Esophagus squamous epithelium (tissue), 5 donors: ENCODE data around the gene ZFR2. TPM values are rescaled to one million over a fixed set of nuclear protein-coding genes. Genes with fewer than 3 reads are reported as not detected.

ENCODE experiments used
- DNase-seq: peaks from one replicate; lab custom pipeline; 2025; lab: John Stamatoyannopoulos, UW
- H3K27ac ChIP-seq, 4 donors: fragments of 200-600 bp; sonication (generic); one replicate each; pipeline ENCODE4 v1.5.1; 2016 to 2019; ENCODE audit warnings: mild to moderate bottlenecking in 1 of 4
- H3K27me3 ChIP-seq, 4 donors: fragments of 200-600 bp; sonication (generic); 1 replicate in 3 of 4; 2 replicates in 1 of 4; pipeline versions ENCODE4 v1.5.1 to v1.6.0; 2017 to 2021; ENCODE audit warnings: antibody characterized with exemption in 1 of 4
- H3K36me3 ChIP-seq, 3 donors: fragments of 200-600 bp; sonication (generic); one replicate each; pipeline ENCODE4 v1.5.1; 2016 to 2019
- H3K4me1 ChIP-seq, 3 donors: fragments of 200-600 bp; sonication (generic); one replicate each; pipeline ENCODE4 v1.5.1; 2017 to 2019
- H3K4me3 ChIP-seq, 4 donors: fragments of 200-600 bp; sonication (generic); 1 replicate in 3 of 4; 2 replicates in 1 of 4; pipeline ENCODE4 v1.5.1; 2016 to 2019; ENCODE audit warnings: mild to moderate bottlenecking in 2 of 4, moderate library complexity in 1 of 4
- H3K9me3 ChIP-seq, 3 donors: fragments of 200-600 bp; sonication (generic); one replicate each; pipeline ENCODE4 v1.5.1; 2016 to 2019
- POLR2A ChIP-seq, 4 donors: fragments of 450-650 bp; IDR thresholded peaks; one replicate each; pipeline ENCODE4 v1.6.1; 2017; ENCODE audit warnings: antibody characterized with exemption in 4 of 4, mild to moderate bottlenecking in 4 of 4, moderate library complexity in 3 of 4
- WGBS, 2 donors: methylation state at CpG; one replicate each; pipeline ENCODE4 v1.1.5; 2018; 5-methylcytosine and 5-hydroxymethylcytosine counted together
- intact Hi-C: fragments of 100-400 bp; cut with DNase I; formaldehyde crosslinking; loops from one replicate; pipeline ENCODE4 v1.15.0; 2022
- total RNA-seq, 4 donors: library from RNA; depleted of rRNA; stranded (reverse); fragments of >200 nt; gene quantifications; one replicate each; pipeline ENCODE4 v1.1.0, GENCODE V29; 2016
- TF ChIP-seq, protein P1 (sequence below), 6 experiments: fragments of 450-650 bp in 4 of 6; fragments of 200-600 bp in 2 of 6; sonication (generic) in 2 of 6; IDR thresholded peaks; one replicate each; pipeline ENCODE4 v1.5.1; 2016 to 2019; ENCODE audit warnings: antibody characterized with exemption in 6 of 6, mild to moderate bottlenecking in 4 of 6, moderate library complexity in 4 of 6
- donor health status: DM: yes; HTN: yes; CAD: no.

ZFR2 gene
- total RNA-seq, 4 donors from 2014 or later: not detected

DNA sequence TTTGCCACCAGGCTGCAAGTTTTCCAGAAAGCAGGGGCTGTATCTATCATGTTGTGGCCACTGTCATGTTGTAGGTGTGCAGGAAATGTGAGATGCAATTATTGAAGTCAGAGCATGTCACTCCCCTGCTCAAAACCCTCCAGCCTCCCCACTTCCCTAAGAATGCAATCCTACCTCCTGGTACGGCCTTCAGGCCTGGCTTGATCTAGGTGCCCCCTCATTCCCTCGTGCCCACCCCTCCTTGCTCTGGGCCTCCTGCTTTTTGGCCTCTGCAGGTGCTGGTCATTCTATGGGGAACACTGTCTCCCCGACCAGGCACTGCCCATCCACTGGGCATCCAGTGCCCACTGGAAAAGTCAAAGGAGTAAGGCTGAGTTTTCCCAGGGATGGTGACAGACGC, 54.2 kb downstream of the ZFR2 start:
- WGBS, 2 donors: 82 to 87% methylated on average over 3 to 4 of the region's 4 CpGs
- Histone ChIP-seq H3K36me3 (no peaks in the 10 kb centered on the region), H3K4me1 (peaks cover 0 to 25% (median 4%) of the 10 kb centered on the region in 3 donors), H3K27me3 (peaks cover 0 to 9% (median 0%) of the 10 kb centered on the region in 4 donors), H3K9me3 (no peaks in the 10 kb centered on the region), H3K4me3 (no peak overlapping the region), H3K27ac (no peak overlapping the region)
- no peak for DNase-seq
- TF ChIP-seq, protein P1, sequence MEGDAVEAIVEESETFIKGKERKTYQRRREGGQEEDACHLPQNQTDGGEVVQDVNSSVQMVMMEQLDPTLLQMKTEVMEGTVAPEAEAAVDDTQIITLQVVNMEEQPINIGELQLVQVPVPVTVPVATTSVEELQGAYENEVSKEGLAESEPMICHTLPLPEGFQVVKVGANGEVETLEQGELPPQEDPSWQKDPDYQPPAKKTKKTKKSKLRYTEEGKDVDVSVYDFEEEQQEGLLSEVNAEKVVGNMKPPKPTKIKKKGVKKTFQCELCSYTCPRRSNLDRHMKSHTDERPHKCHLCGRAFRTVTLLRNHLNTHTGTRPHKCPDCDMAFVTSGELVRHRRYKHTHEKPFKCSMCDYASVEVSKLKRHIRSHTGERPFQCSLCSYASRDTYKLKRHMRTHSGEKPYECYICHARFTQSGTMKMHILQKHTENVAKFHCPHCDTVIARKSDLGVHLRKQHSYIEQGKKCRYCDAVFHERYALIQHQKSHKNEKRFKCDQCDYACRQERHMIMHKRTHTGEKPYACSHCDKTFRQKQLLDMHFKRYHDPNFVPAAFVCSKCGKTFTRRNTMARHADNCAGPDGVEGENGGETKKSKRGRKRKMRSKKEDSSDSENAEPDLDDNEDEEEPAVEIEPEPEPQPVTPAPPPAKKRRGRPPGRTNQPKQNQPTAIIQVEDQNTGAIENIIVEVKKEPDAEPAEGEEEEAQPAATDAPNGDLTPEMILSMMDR (IDR thresholded peaks at IDR 0.05): no peak
- TF ChIP-seq POLR2A (IDR thresholded peaks at IDR 0.05): no peak
- intact Hi-C loops: no loop called here

DNA sequence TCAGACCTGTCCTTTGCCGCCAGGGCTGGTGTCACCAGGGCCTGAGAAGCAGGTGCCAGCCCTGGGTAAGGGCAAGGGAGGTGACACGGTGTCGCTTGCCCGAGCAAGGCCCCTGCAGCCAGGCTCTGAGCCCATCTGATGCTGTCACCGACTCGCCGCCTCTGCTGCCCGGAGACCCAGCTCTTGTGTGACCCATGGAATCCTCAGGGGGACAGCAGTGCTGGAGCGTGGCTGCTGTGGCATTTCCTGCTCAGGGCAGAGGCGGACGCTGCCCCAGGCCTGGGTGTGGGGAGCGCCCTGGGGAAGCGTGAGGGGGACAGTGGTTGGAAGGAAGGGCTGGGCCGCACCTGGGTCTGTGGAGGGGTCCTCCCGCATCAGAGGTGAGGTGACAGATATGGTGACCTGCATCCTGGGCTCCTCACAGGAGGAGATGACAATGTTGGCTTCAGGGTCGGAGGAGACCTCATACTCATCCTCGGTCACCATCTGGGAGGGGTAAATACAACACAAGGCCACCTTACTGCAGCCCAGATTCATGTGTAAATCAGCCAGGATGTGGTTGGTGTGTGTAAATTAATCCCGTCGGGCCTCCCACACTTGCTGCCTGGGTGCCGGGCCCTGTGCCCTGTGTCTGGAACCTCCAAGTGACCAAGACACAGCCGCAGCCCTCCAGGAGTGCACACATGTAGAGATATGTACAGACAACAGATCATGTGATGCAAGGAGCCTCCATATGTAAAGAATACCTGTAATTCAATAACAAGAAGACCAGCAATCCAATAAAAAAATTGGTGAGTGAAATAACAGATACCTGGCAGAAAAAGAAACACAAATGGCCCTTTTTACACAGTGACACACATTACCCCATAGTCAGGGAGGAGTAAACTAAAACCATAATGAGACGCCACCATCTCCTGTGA, 55.1 kb downstream of the ZFR2 start:
- Histone ChIP-seq H3K4me1 (peaks cover 0 to 22% (median 4%) of the 10 kb centered on the region in 3 donors), H3K27ac (peak overlapping the region in 2 of 4 donors; percentile 16 to 52), H3K4me3 (no peak overlapping the region), H3K27me3 (peaks cover 0 to 9% (median 0%) of the 10 kb centered on the region in 4 donors), H3K36me3 (no peaks in the 10 kb centered on the region), H3K9me3 (no peaks in the 10 kb centered on the region)
- no peak for DNase-seq
- 85 to 100% methylated on average over 1 to 9 of the region's 22 CpGs for WGBS, 2 donors
- no peak for TF ChIP-seq POLR2A (IDR thresholded peaks at IDR 0.05)
- TF ChIP-seq, protein P1 (IDR thresholded peaks at IDR 0.05): no peak
- intact Hi-C loops: no loop called here

DNA sequence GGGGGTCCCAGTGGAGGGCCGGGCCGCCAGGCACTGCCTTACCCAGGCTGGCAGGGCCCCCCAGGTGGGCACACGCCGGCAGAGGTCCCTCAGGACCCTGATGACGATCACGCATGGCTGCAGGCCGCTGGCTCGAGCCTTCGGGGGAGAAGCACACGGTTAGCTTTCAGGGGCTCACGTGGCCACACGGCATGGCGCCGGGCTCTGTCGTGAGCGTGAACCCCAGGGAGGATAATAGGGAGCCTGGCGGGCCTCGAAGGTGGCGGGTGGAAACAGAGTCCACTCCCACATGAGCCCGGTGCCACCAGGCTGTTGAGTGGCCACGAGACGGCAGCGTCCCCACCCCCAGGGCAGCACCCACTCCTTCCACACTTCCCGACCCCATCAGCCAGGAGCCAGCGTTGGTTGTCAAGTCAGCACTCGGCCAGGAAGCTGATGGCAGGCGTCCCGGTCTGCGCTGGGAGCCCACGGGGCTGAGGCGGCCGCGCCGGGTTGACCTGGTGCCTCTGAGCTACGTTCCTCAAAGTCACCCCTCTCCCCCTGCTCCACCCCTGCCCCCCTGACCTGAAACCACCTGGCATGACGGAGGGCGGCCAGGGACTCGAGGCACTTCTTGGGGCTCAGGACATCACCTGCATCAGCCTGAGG, 58.0 kb downstream of the ZFR2 start:
- H3K27ac ChIP-seq: no peak overlapping the region
- no peaks in the 10 kb centered on the region for H3K9me3 ChIP-seq
- no peak for DNase-seq
- no peak overlapping the region for H3K4me3 ChIP-seq
- 50 to 75% methylated on average over 6 to 8 of the region's 38 CpGs for WGBS, 2 donors
- TF ChIP-seq, protein P1 (IDR thresholded peaks at IDR 0.05): no peak
- no peak for TF ChIP-seq POLR2A (IDR thresholded peaks at IDR 0.05)
- peaks cover 0 to 9% (median 0%) of the 10 kb centered on the region in 4 donors for H3K27me3 ChIP-seq
- H3K36me3 ChIP-seq: no peaks in the 10 kb centered on the region
- peaks cover 0 to 19% (median 4%) of the 10 kb centered on the region in 3 donors for H3K4me1 ChIP-seq
- intact Hi-C loops: no loop called here

DNA sequence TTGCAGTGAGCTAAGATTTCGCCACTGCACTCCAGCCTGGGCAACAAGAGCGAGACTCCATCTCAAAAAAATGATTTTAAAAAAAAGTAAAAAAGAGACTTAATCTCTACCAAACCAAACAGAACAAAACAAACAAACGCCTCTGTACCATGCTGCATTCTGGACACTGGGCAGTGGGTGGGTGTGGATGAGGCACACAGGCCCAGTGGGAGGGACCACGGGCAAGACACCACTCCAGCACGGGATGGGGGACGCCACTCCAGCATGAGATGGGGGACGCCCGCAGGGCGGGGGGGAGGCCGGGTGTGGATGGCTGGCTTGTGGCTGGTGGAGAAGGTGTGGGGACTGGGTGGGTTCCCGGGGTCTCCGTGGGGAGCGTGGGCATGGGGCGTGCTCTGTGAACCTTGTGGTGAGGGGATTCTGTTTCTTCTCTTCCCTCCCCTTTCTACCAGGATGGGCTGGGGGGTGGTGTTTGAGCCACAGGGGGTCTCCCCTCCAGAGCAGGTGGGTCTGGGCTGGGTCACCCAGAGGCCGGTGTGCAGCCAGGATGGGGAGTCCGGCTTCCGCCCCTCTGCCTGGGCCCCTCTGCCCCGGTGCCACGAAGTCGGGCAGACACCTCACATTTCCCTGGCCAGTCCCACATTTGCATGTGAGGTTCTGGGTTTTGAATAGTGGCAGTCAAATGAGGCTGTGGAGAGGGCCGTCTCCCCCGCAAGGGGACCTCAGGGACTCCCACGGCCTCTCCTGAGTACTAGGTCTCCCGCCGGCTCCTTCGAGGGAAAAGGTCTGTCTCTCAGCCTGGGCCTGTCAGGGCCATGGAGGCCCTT, 58.7 kb downstream of the ZFR2 start:
- no peak overlapping the region for H3K4me3 ChIP-seq
- 54 to 77% methylated on average over 5 to 14 of the region's 26 CpGs for WGBS, 2 donors
- H3K9me3 ChIP-seq: no peaks in the 10 kb centered on the region
- H3K36me3 ChIP-seq: no peaks in the 10 kb centered on the region
- peaks cover 0 to 19% (median 4%) of the 10 kb centered on the region in 3 donors for H3K4me1 ChIP-seq
- H3K27me3 ChIP-seq: peaks cover 0 to 9% (median 0%) of the 10 kb centered on the region in 4 donors
- TF ChIP-seq POLR2A (IDR thresholded peaks at IDR 0.05): no peak
- TF ChIP-seq, protein P1 (IDR thresholded peaks at IDR 0.05): no peak
- no peak for DNase-seq
- no peak overlapping the region for H3K27ac ChIP-seq
- intact Hi-C loops: no loop called here
